ENCODE measurements around the gene TLX3. TPM values are rescaled to one million over a fixed set of nuclear protein-coding genes. Genes with fewer than 3 reads are reported as not detected.

Gene TLX3
- total RNA-seq, 1 experiment from 2014 or later, result not detected

DNA sequence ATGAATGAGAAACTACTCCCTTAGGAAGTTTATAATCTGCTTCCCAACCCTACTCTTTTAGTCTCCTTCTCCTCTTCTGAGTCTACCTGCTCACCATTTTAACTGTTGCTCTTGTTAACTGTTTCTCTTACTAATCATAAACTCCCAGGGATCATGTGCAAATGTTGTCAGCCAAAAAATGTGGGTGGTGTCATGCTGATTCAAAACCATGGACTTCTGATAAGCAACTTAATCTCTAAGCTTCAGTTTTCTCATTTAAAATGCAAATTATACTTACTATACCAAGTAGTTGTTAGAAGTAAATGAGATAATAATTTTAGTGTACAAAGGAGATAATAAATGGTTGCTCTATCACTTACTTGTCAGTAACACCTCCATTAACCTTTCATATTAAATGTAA lies 45.9 kb upstream of the TLX3 start:
- Histone ChIP-seq H3K79me2 (ENCODE audit: insufficient read depth, low read length) (no peaks in the 10 kb centered on the region), H3K56ac (ENCODE audit: insufficient read length, low read depth, low read length) (no peak overlapping the region), H2BK15ac (ENCODE audit: low read depth, low read length) (no peak overlapping the region), H3K27me3 (ENCODE audit: insufficient read depth, low read length) (no peaks in the 10 kb centered on the region), H3K23ac (ENCODE audit: insufficient read length, low read depth, low read length) (no peak overlapping the region), H3K9me3 (ENCODE audit: control insufficient read depth, low read depth, low read length) (no peaks in the 10 kb centered on the region), H2AK5ac (ENCODE audit: insufficient read length, low read length) (no peak overlapping the region), H2BK120ac (ENCODE audit: low read depth, low read length, poor library complexity, severe bottlenecking) (no peak overlapping the region), H2BK5ac (ENCODE audit: insufficient read length, low read length) (no peak overlapping the region), H4K91ac (ENCODE audit: insufficient read length, low read depth, low read length) (no peak overlapping the region), H3K4ac (ENCODE audit: low read depth, low read length) (no peak overlapping the region), H4K20me1 (ENCODE audit: control insufficient read depth, insufficient read depth, insufficient read length) (no peaks in the 10 kb centered on the region), H3K18ac (ENCODE audit: insufficient read length, low read depth, low read length) (no peak overlapping the region), H2BK12ac (ENCODE audit: insufficient read length, low read depth, low read length) (no peak overlapping the region), H3K4me2 (ENCODE audit: insufficient read depth, insufficient read length, low read length) (no peak overlapping the region), H3K27ac (ENCODE audit: insufficient read length, low read depth, low read length) (no peak overlapping the region), H2AFZ (ENCODE audit: low read length) (no peak overlapping the region), H3K9ac (ENCODE audit: extremely low read depth, insufficient read length, low read length) (no peak overlapping the region), H3T11ph (ENCODE audit: low read length) (no peak overlapping the region), H3K79me1 (ENCODE audit: insufficient read depth, low read depth, low read length, poor library complexity, severe bottlenecking) (no peaks in the 10 kb centered on the region), H4K5ac (ENCODE audit: insufficient read length, low read depth, low read length) (no peak overlapping the region), H3K23me2 (ENCODE audit: insufficient read length, low read depth, low read length, poor library complexity, severe bottlenecking) (no peaks in the 10 kb centered on the region), H3K14ac (ENCODE audit: insufficient read depth, low read length) (no peak overlapping the region), H3K4me1 (ENCODE audit: insufficient read depth, low read length) (no peaks in the 10 kb centered on the region), H2BK20ac (ENCODE audit: low read depth, low read length, poor library complexity, severe bottlenecking) (no peak overlapping the region), H4K8ac (replicated peaks; ENCODE audit: insufficient read length, low read depth, low read length) (no peak overlapping the region)
- H3K27me3 Mint-ChIP-seq (ENCODE audit: low read depth), result no peaks in the 10 kb centered on the region
- H3K27ac Mint-ChIP-seq, result no peak overlapping the region
- H3K36me3 Mint-ChIP-seq (ENCODE audit: insufficient read depth in 1 of 3, low read depth in 3 of 3), result no peaks in the 10 kb centered on the region
- no peak for DNase-seq
- no peaks in the 10 kb centered on the region for H3K9me3 Mint-ChIP-seq
- no peak overlapping the region for H3K4me3 Mint-ChIP-seq
- TF ChIP-seq, protein P1, sequence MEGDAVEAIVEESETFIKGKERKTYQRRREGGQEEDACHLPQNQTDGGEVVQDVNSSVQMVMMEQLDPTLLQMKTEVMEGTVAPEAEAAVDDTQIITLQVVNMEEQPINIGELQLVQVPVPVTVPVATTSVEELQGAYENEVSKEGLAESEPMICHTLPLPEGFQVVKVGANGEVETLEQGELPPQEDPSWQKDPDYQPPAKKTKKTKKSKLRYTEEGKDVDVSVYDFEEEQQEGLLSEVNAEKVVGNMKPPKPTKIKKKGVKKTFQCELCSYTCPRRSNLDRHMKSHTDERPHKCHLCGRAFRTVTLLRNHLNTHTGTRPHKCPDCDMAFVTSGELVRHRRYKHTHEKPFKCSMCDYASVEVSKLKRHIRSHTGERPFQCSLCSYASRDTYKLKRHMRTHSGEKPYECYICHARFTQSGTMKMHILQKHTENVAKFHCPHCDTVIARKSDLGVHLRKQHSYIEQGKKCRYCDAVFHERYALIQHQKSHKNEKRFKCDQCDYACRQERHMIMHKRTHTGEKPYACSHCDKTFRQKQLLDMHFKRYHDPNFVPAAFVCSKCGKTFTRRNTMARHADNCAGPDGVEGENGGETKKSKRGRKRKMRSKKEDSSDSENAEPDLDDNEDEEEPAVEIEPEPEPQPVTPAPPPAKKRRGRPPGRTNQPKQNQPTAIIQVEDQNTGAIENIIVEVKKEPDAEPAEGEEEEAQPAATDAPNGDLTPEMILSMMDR (conservative IDR thresholded peaks at IDR 0.05), result no peak
- H3K4me1 Mint-ChIP-seq, result no peaks in the 10 kb centered on the region
